Smooth muscle cell (in vitro differentiated cells): ENCODE measurements around the gene KIF2C. TPM values are rescaled to one million over a fixed set of nuclear protein-coding genes. Genes with fewer than 3 reads are reported as not detected.
"Not testable (repeated sequence)": the region's sequence is repeated elsewhere in the genome, so short reads cannot be mapped to it uniquely, and the experiment has no call there.

ENCODE experiments used
- DNase-seq: peaks from one replicate; lab custom pipeline; 2025; ENCODE audit not compliant: unreplicated experiment; lab: John Stamatoyannopoulos, UW
- H2AFZ ChIP-seq: fragments of 200-600 bp; sonication (generic); 2 replicates; pipeline ENCODE4 v1.6.0; 2016; ENCODE audit warnings: antibody characterized with exemption, low read depth, mild to moderate bottlenecking
- H3F3A ChIP-seq: fragments of 200-600 bp; sonication (generic); 2 replicates; pipeline ENCODE4 v1.6.0; 2017; ENCODE audit warnings: antibody characterized with exemption, low read depth
- H3K27ac ChIP-seq: fragments of 200-600 bp; sonication (generic); 2 replicates; pipeline ENCODE4 v1.5.1; 2016; ENCODE audit warnings: low read depth, mild to moderate bottlenecking
- H3K27me3 ChIP-seq: fragments of 200-600 bp; sonication (generic); 2 replicates; pipeline ENCODE4 v1.6.1; 2016; ENCODE audit warnings: low read depth, mild to moderate bottlenecking
- H3K36me3 ChIP-seq: fragments of 200-600 bp; sonication (generic); 2 replicates; pipeline ENCODE4 v1.5.1; 2016; ENCODE audit warnings: low read depth
- H3K4me1 ChIP-seq: fragments of 200-600 bp; sonication (generic); 2 replicates; pipeline ENCODE4 v1.5.1; 2016; ENCODE audit warnings: low read depth
- H3K4me2 ChIP-seq: fragments of 200-600 bp; sonication (generic); 2 replicates; pipeline ENCODE4 v1.6.0; 2016; ENCODE audit warnings: mild to moderate bottlenecking
- H3K4me3 ChIP-seq: fragments of 200-600 bp; sonication (generic); 2 replicates; pipeline ENCODE4 v1.5.1; 2016; ENCODE audit warnings: mild to moderate bottlenecking
- H3K79me2 ChIP-seq: fragments of 200-600 bp; sonication (generic); 2 replicates; pipeline ENCODE4 v1.6.0; 2016; ENCODE audit warnings: low read depth, mild to moderate bottlenecking
- H3K9ac ChIP-seq: fragments of 200-600 bp; sonication (generic); 2 replicates; pipeline ENCODE4 v1.6.0; 2016; ENCODE audit warnings: low read depth
- H3K9me3 ChIP-seq: fragments of 200-600 bp; sonication (generic); replicated peaks from 2 replicates; pipeline ENCODE4 v1.5.1; 2016; ENCODE audit warnings: low read depth
- H4K20me1 ChIP-seq: fragments of 200-600 bp; sonication (generic); 2 replicates; pipeline ENCODE4 v1.6.0; 2016; ENCODE audit warnings: low read depth
- WGBS: methylation state at CpG from one replicate; pipeline ENCODE4 v1.1.7; 2016; ENCODE audit warnings: low lambda C conversion rate; 5-methylcytosine and 5-hydroxymethylcytosine counted together
- polyA plus RNA-seq: library from polyadenylated mRNA; unstranded; fragments of >200 nt; fragmentation: Nextera tagmentation; extraction: Ambion mirVana; gene quantifications from 2 replicates; pipeline ENCODE4 v1.2.1, GENCODE V29; 2016
- total RNA-seq: library from RNA; depleted of rRNA; stranded (reverse); fragments of >200 nt; gene quantifications from 2 replicates; pipeline ENCODE4 v1.2.3, GENCODE V29; 2014
- TF ChIP-seq, protein P1 (sequence below): fragments of 200-600 bp; sonication (generic); IDR thresholded peaks from 2 replicates; pipeline ENCODE4 v1.5.1; 2017; ENCODE audit warnings: borderline replicate concordance, mild to moderate bottlenecking, antibody characterized with exemption; ENCODE audit not compliant: insufficient read depth, poor library complexity, severe bottlenecking

Gene KIF2C
- total and polyA plus RNA-seq, 2 experiments from 2014 or later, result 5.7 to 8.5 TPM

GRCh38 chr1:44698138-44698537 lies 41.5 kb upstream of the KIF2C start:
- no peak overlapping the region for H3K9ac ChIP-seq
- no peaks in the 10 kb centered on the region for H3F3A ChIP-seq
- H3K79me2 ChIP-seq, result no peaks in the 10 kb centered on the region
- no peak overlapping the region for H3K4me2 ChIP-seq
- 98% methylated on average over 3 of the region's 3 CpGs for WGBS
- TF ChIP-seq, protein P1, sequence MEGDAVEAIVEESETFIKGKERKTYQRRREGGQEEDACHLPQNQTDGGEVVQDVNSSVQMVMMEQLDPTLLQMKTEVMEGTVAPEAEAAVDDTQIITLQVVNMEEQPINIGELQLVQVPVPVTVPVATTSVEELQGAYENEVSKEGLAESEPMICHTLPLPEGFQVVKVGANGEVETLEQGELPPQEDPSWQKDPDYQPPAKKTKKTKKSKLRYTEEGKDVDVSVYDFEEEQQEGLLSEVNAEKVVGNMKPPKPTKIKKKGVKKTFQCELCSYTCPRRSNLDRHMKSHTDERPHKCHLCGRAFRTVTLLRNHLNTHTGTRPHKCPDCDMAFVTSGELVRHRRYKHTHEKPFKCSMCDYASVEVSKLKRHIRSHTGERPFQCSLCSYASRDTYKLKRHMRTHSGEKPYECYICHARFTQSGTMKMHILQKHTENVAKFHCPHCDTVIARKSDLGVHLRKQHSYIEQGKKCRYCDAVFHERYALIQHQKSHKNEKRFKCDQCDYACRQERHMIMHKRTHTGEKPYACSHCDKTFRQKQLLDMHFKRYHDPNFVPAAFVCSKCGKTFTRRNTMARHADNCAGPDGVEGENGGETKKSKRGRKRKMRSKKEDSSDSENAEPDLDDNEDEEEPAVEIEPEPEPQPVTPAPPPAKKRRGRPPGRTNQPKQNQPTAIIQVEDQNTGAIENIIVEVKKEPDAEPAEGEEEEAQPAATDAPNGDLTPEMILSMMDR, result no peak
- H3K27me3 ChIP-seq, result no peaks in the 10 kb centered on the region
- H2AFZ ChIP-seq, result no peak overlapping the region
- DNase-seq, result no peak
- no peak overlapping the region for H3K4me3 ChIP-seq
- no peaks in the 10 kb centered on the region for H3K4me1 ChIP-seq
- no peaks in the 10 kb centered on the region for H3K36me3 ChIP-seq
- no peak overlapping the region for H3K27ac ChIP-seq
- H3K9me3 ChIP-seq, result no peaks in the 10 kb centered on the region
- no peaks in the 10 kb centered on the region for H4K20me1 ChIP-seq

- H2AFZ ChIP-seq, H3F3A ChIP-seq, H4K20me1 ChIP-seq, H3K4me1 ChIP-seq, H3K36me3 ChIP-seq, H3K9ac ChIP-seq, H3K9me3 ChIP-seq, H3K27me3 ChIP-seq, H3K79me2 ChIP-seq, DNase-seq, H3K4me2 ChIP-seq, H3K27ac ChIP-seq, H3K4me3 ChIP-seq: not testable (repeated sequence)
- WGBS, result 92% methylated on average over 9 of the region's 9 CpGs
Measured at GRCh38 chr1:44699375-44699774, 40.3 kb upstream of the KIF2C start.

DNA sequence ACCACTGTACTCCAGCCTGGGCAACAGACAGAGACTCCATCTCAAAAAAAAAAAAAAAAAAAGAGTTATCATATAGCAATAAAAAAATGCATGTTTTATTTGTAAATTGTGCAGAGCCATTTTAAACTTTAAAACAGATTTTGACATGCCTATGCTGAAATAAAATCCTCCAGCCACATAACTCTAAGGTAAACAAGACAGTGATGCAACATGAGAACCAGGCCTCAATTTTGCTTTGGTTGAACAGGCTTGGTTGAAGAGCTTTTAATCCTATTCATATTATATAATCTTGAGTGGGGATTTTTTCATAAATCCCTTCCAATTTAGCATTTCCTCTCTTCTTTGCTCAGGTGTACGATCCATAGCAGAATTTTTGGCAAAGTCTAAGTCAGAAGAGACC lies 39.1 kb upstream of the KIF2C start:
- no peak overlapping the region for H3K9ac ChIP-seq
- H3K27me3 ChIP-seq, result no peaks in the 10 kb centered on the region
- H3K79me2 ChIP-seq, result no peaks in the 10 kb centered on the region
- 72% methylated on average over 1 of the region's 1 CpG for WGBS
- no peaks in the 10 kb centered on the region for H3F3A ChIP-seq
- TF ChIP-seq, protein P1, result no peak
- H3K9me3 ChIP-seq, result no peaks in the 10 kb centered on the region
- H3K27ac ChIP-seq, result no peak overlapping the region
- no peak overlapping the region for H3K4me3 ChIP-seq
- no peak overlapping the region for H3K4me2 ChIP-seq
- H2AFZ ChIP-seq, result no peak overlapping the region
- no peak for DNase-seq
- no peaks in the 10 kb centered on the region for H3K4me1 ChIP-seq
- H3K36me3 ChIP-seq, result no peaks in the 10 kb centered on the region
- no peaks in the 10 kb centered on the region for H4K20me1 ChIP-seq

DNA sequence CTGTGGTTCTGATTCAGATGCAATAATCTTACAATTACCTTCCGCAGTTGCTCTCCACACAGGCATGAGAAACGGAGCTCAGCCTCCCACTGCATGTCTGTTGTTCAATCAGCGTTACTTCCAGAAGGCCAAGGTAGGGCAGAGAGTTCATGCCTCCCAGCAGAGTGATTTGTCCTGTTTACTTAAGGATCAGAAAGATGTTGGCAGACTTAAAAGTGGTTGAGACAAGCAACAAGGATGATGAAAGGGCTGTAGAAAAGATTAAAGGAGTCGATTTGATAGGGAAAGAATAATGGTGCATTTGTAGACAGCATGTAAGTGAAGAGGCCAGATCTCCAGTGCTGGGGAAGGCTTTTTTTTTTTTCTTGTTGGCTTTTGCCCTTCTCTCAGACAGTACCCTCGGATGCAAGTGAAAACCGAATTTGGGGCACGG lies 38.5 kb upstream of the KIF2C start:
- no peaks in the 10 kb centered on the region for H3K36me3 ChIP-seq
- WGBS, result 72% methylated on average over 7 of the region's 7 CpGs

More for the DNA sequence above, 38.5 kb upstream of the KIF2C start:
- Histone ChIP-seq H3K9me3 (no peaks in the 10 kb centered on the region), H4K20me1 (no peaks in the 10 kb centered on the region), H3K4me2 (no peak overlapping the region), H3K79me2 (no peaks in the 10 kb centered on the region), H3K4me1 (no peaks in the 10 kb centered on the region), H3K27me3 (no peaks in the 10 kb centered on the region), H3K27ac (no peak overlapping the region), H3K9ac (no peak overlapping the region), H2AFZ (no peak overlapping the region), H3F3A (no peaks in the 10 kb centered on the region), H3K4me3 (no peak overlapping the region)
- TF ChIP-seq, protein P1, result no peak
- no peak for DNase-seq
